Keratinocyte (primary cell): ENCODE data around the gene NCKAP1.

ENCODE experiments used
- EZH2 ChIP-seq: IDR thresholded peaks from one replicate; pipeline ENCODE4 v1.6.1; 2012; ENCODE audit warnings: inconsistent platforms, mild to moderate bottlenecking, low read length, moderate library complexity
- TF ChIP-seq, protein P1 (sequence below), 3 experiments: IDR thresholded peaks in 1 of 3; conservative IDR thresholded peaks in 1 of 3; optimal IDR thresholded peaks in 1 of 3; 2 replicates in 2 of 3; 3 replicates in 1 of 3; pipeline versions ENCODE3 to v1.5.1; 2011; ENCODE audit warnings: low read length in 3 of 3, mild to moderate bottlenecking in 3 of 3, moderate library complexity in 2 of 3, control low read depth in 1 of 3, inconsistent platforms in 1 of 3; ENCODE audit not compliant: insufficient read depth in 2 of 3; ENCODE audit errors: extremely low read depth in 1 of 3

DNA sequence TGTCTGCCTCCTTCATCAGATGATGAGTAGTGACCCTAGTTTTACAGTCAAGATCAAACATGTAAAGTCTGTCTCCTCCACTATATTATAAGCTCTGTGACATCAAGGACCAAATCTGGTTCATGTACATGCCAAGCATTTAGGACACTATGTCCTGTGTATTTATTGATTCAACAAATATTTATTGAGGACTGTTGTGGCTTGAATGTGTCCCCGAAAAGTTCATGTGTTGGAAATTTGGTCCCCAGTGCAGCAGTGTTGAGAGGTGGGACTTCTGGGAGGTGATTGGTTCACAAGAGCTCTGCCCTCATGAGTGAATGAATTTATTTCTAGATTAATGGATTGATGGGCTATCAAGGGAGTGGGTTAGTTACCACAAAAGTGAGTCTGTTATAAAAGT lies 125.2 kb downstream of the NCKAP1 start:
- TF ChIP-seq, protein P1, sequence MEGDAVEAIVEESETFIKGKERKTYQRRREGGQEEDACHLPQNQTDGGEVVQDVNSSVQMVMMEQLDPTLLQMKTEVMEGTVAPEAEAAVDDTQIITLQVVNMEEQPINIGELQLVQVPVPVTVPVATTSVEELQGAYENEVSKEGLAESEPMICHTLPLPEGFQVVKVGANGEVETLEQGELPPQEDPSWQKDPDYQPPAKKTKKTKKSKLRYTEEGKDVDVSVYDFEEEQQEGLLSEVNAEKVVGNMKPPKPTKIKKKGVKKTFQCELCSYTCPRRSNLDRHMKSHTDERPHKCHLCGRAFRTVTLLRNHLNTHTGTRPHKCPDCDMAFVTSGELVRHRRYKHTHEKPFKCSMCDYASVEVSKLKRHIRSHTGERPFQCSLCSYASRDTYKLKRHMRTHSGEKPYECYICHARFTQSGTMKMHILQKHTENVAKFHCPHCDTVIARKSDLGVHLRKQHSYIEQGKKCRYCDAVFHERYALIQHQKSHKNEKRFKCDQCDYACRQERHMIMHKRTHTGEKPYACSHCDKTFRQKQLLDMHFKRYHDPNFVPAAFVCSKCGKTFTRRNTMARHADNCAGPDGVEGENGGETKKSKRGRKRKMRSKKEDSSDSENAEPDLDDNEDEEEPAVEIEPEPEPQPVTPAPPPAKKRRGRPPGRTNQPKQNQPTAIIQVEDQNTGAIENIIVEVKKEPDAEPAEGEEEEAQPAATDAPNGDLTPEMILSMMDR (optimal IDR thresholded peaks at IDR 0.05 in 1 of 3, IDR thresholded peaks at IDR 0.05 in 1 of 3, conservative IDR thresholded peaks at IDR 0.05 in 1 of 3; ENCODE audit: extremely low read depth in 1 of 3, insufficient read depth in 2 of 3, low read length in 3 of 3): no peak
- no peak for TF ChIP-seq EZH2
